ENCODE measurements around the gene PRPF38A.

PRPF38A gene

GRCh38 chr1:52463891-52464290 lies 59.5 kb downstream of the PRPF38A start:
- no peak for DNase-seq (ENCODE audit: low spot score)

DNA sequence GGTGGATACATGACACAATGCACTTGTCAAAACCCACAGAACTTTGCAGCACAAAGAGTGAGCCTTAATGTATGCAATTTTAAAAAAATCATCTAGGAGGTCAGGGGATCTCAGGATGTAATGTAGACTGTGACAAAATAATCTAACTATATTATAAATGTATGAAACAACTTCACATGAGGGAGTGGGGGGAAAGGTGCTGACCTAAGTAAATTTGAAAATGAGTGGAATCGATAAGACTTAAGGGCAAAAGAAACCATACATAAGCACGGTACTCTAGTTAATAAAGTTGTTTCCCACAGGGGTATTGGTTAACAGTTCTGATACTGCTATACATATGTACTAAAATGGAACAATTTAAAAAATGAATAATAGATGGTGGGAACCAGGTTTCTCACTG lies 64.7 kb downstream of the PRPF38A start:
- DNase-seq (ENCODE audit: low spot score), result no peak
